Stimulated activated CD8-positive, alpha-beta memory T cell treated with anti-CD3 and anti-CD28 coated beads, Interleukin-7, amount 100 ng/mL, for 48 hours (primary cell): ENCODE measurements around the gene CHCHD5.

Source experiments
- DNase-seq, 2 donors: peaks; one replicate each; pipeline ENCODE4 v3.0.0-alpha.2; 2020; ENCODE audit warnings: low read depth in 1 of 2; ENCODE audit errors: extremely low read depth in 1 of 2

The CHCHD5 gene

DNA sequence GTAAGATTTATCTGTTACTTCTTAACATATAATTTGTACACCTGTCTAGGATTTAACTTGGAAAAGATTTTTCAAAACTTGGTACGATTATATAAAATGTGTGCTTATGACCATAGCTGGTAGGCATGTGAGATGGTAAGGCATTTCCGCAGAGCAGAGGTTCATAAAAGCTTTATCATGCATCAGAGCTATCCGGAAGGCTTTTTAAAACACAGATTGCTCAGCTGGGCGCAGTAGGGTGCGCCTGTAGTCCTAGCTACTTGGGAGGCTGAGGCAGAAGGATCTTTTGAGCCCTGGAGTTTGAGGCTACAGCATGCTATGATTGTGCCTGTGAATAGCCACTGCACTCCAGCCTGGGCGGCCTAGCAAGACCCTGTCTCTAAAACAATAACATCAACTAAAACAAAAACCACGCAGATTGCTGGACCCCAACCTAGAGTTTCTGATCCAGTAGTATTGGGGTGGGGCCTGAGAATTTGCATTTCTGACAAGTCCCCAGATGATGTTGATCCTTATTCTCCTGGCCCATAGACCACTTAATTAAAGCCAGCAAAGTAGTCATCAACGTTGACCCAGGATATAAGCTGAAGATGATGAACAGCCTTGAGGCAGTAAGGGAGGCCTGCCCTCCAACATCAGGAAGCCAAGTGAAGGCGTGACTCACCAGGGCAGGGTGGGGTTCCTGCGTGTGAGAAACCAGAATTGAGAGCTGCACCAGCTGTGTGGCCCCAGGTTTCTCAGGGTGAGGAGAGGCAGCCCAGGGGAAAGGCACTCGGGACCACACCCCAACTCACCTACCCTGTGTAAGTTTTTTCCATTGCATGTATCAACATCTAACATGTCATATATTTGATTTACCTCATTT lies 39.7 kb downstream of the CHCHD5 start:
- peak; percentile 55 to 80 for DNase-seq

DNA sequence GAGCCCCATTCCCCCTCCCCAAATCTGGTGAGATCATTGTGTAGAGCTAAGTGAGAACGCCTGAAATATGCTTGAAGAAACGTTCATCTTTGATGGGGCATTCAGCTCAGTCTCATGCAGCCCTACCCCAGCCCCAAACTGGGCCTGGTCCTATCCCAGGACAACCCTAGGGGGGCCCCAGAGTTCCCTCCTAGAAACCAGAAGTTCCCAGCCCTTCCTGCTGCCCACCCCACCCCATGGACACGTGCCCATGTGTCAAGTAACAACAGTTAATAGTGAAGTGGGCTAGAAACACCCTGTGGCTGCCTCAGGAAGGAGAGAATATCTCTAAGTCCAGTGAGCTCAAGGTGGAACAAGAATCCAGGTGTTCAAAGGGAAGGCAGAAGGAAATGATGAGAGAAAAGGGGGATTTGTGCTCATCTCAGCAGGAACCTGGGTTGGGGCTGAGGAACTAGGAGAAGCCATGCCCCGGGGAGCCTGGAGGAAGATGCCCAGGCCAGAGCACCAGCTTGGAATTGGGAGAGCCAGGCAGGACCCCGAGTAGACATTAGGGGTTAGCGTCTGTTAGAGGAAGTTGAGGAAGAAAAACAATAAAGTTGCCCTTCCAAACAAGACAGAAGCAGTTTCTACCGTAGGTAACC lies 41.2 kb downstream of the CHCHD5 start:
- no peak for DNase-seq

DNA sequence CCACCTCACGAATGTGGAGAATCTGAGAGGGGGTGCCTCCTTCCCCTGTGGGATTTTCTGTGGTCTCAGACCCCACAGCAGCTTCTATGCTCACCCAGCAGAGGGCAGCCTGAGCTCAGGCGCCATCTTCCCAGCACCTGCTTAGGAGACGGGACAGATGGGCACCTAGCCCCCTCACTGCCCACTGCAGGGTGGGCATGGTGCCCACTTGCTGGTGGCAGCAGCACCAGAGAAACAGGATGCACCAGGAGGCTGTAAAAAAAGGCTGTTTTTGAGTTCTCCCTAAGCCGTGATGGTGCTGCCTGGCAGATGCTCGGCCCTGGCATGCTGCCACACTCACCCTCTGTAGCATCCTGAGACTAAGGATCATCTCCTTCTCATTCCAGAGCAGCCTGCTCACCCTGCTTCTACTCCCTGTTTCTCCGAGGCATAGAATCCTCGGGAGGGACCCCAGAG lies 42.2 kb downstream of the CHCHD5 start:
- peak in 1 of 2 donors; percentile 32 for DNase-seq

DNA sequence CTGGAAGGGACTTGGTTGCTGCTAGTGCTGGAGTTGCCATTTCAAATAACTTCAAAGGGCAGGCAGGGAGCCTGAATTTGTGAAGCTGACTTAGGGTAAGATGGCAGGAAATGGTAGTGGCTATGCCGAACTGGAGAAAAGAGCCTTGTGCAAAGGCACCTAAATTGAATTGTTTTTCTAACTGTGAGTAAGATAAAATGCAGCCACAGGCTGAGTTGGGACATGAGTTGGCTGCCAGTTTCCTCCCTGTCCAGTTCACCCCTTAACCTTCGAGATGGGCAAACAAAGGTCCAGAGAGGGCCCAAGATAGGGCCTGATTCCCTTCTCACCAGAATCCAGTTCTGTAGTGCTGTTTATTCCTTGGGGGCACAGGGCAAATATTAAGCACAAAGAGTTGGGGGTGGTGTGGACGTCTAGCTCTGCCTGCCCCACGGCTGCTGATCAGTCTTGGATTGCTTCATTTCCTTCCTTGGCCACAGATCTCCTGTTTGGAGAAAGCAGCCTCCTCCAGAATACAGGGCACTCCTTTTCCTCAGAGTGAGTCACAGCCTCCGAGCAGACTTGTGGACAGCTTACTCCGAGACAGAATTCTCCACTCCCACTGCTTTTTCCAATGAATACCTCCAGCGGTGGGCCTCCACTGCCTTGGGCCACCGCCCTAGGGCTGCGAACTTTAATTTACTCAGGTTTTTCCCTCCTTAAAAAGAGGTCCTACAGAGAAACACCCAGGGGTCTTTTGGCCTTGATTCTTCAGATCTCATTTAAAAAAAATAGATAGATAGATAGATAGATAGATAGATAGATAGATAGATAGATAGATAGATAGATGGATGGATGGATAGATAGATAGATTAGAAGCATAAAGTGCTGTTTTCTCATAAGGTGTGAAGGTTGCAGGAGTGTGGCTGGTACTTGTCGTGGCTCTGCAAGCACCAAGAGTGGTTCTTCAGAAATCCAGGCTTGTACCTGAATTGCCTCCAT lies 42.9 kb downstream of the CHCHD5 start:
- DNase-seq: no peak

DNA sequence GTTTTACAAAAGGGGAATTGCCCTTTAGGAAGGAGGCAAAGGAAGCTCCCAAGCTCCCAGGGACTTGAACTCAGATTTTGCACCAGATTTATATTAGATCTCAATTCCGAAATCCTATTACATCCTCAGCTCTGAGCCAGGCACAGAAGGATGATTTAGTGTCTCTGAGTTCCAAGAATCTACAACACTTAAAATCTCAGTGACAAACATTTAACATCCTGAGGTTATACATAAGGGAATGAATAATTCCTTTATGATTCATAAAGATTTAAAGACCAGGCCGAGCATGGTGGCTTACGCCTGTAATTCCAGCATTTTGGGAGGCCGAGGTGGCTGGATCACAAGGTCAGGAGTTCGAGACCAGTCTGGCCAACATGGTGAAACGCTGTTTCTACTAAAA lies 44.8 kb downstream of the CHCHD5 start:
- no peak for DNase-seq

DNA sequence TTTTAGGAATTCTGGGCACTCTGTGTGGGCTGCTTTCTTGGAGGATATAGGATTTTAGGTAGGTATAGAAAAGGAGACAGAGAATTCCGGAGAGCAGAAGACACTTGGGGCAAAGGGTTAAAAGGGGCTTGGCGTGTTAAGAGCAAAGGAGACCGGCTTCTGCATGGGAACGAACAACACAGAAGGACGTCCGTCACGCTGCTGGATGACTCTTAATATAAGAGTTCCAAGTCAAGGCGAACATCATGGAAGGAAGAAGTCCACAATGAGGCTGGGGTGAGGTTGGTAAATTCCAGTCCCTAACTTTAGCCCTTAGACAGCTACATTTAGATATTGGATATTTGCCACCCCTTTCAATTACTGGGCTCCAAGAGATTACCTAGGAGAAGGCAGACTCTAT lies 45.4 kb downstream of the CHCHD5 start:
- no peak for DNase-seq

DNA sequence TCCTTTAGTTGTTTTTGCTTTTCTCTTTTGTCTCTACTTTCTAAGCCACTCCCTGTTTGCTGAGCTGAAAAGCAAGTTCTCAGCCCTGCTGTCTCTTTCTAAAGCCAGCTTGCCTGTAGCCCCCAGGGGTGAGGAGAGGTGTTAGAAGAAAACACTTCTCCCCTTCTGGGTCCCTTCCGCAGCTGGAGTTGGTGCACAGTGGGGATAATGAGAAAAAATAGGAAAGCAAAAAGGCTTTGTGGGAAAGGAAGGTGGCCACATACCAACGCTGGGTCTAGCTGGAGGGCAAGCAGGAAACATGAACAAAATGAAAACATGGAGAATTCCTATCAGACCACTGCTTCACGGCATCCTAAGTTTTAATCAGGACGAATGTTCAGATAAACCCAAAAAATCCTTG lies 45.9 kb downstream of the CHCHD5 start:
- DNase-seq: no peak

DNA sequence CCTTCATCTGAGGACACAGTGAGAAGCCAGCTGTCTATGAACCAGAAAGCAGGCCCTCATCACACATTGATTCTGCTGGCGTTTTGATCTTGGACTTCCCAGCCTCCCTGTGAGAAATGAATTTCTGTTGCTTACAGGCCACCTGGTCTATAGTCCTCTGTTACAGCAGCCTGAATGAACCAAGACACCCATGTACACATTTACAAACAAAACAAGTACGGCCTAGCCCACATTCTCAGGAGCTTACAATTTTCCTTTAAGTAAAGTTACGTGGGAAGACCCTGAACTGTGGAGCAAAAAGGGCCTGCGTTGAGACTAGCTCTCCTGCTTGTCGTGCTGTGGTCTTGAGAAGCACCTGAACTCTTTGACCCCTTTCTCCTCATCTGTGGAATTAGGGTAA lies 49.3 kb downstream of the CHCHD5 start:
- no peak for DNase-seq

DNA sequence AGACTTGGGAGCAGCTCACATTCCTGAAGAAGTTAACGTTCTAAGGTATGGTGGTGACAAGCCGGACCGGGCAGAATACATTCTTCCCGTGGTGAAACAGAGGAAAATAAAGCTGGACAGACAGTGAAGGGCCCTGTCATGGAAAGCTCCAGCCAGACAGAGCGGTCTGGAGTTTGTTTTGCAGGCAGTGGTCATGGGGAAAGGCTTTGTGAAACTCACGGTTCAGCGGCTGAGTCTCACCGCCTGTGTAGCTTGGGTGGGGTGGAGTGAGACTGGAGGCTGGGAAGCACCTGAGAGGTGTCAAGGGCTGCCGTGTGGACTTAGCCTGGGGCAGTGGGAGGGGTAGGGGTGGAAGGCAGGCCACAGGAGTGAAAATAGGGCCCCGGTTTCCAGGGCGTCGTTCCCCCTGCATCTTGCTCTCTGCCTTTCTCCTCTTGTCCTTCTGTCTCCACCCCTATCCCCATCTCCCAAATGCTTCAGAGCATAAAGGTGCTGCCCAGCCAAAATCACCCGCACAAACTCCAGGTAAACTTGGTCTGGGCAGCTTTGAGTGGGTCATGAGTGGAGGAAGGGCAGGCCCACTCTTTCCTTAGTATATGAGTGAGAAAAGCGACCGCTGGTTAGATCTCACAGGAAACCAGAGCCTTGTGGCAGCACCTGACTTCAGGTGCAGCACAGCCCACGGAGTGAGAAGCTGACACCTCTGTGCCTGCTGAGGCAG lies 49.9 kb downstream of the CHCHD5 start:
- DNase-seq: no peak

DNA sequence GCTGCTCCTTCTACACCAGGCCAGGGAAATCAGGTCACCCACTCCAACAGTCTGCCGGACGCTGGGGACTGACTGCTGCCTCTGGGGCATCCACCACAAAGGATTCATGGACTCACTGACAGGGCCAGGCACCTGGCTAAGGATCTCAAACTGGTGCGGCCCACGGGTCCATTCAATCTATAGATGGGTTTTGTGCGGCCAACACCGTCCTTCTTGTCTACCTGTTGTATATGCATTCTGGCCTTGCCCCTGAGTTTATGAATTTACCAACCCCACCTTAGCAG lies 50.4 kb downstream of the CHCHD5 start:
- DNase-seq: no peak

DNA sequence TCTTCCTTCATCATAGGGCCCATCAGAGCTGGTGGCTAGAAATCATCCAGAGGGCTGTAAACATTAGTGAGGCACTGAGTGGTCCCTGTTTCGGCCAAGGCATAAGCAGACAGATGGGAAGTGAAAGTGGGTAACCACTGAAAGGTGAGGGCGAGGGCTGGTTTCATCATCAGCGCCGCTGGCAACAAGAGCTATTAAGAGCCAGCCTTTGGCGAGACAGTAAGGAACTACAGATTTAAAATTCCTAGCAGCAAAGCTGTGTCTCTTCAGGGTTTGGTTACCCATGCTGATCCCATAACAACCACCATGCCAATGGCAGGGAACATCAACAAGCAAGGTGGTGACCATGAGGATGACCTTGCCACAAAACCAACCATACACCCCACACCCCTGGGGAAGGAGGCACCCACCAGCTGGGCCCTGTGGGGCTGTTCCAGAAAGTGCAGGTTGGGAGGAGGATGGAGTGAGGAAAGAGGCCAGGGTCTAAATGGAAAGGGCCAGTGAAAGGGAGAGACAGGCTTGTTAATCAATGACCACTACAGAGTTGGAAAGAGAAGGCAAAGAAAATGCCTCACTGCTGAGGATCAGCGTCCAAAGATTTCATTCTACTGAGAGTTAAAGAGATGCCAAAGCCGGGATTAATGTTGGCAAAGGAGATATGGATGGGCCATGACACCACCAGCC lies 52.3 kb downstream of the CHCHD5 start:
- peak in 1 of 2 donors; percentile 48 for DNase-seq

DNA sequence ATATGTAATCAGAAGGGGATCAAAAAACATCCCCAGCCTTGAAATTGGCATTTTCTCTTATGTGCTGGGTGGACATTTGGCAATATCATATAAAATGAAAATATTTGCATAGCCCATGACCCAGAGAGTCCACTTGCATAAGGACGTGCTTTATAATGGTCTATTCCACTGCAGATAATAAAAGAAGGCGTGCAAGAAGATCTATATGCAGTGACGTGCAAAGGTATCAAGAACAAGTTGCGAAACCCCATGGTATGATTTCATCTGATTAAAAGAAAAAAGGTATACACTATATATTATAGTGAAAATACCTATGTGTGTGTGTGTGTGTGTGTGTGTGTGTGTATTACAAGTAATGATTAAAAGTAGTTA lies 52.9 kb downstream of the CHCHD5 start:
- DNase-seq: no peak
